ENCODE data around the gene TECRL. TPM values are rescaled to one million over a fixed set of nuclear protein-coding genes. Genes with fewer than 3 reads are reported as not detected.

The TECRL gene
- total RNA-seq, 1 experiment from 2014 or later = not detected

GRCh38 chr4:64230709-64231310 lies 178.4 kb downstream of the TECRL start:
- no peaks in the 10 kb centered on the region for H3F3A ChIP-seq (ENCODE audit: insufficient read depth, low read depth)
- H3K27me3 ChIP-seq (ENCODE audit: insufficient read depth, low read depth) = no peaks in the 10 kb centered on the region
- no peak overlapping the region for H2AFZ ChIP-seq
- no peak for TF ChIP-seq CTCF (conservative IDR thresholded peaks at IDR 0.05)
- TF ChIP-seq EZH2 (IDR thresholded peaks at IDR 0.05; ENCODE audit: low read depth) = no peak
- no peak overlapping the region for H3K27ac ChIP-seq
- intact Hi-C loops (cut with micrococcal nuclease; ENCODE audit: unreplicated experiment) = no loop called here
- CTCF ChIA-PET = no interaction called here
- POLR2A ChIA-PET (ENCODE audit: unreplicated experiment) = no interaction called here
- no TSS peak for BruUV-seq (replicated peaks)
- H3K4me2 ChIP-seq = no peak overlapping the region
- H3K4me1 ChIP-seq (replicated peaks; ENCODE audit: insufficient read depth) = no peaks in the 10 kb centered on the region
- H3K9me3 ChIP-seq (ENCODE audit: insufficient read depth, low read depth) = peaks cover 13% of the 10 kb centered on the region
- H3K9me2 ChIP-seq (ENCODE audit: insufficient read depth) = no peaks in the 10 kb centered on the region
- no peak overlapping the region for H3K4me3 ChIP-seq
- H3K36me3 ChIP-seq (ENCODE audit: low read depth) = no peaks in the 10 kb centered on the region
- DNase-seq = no peak
- H3K79me2 ChIP-seq (ENCODE audit: low read depth) = no peaks in the 10 kb centered on the region
- H4K20me1 ChIP-seq (ENCODE audit: insufficient read depth) = no peaks in the 10 kb centered on the region
